ENCODE data around the gene TGFB1I1.
"Not testable (repeated sequence)": the region's sequence is repeated elsewhere in the genome, so short reads cannot be mapped to it uniquely, and the experiment has no call there.

The TGFB1I1 gene

GRCh38 chr16:31471875-31472708 is at the start of gene TGFB1I1:
TGFB1I1 (plus strand) TSS chr16:31472152; CDS start chr16:31472189, 37 bp downstream.
- DNase-seq: no peak

GRCh38 chr16:31423241-31423640 is 48.7 kb upstream of the TGFB1I1 start:
- no peak for DNase-seq

GRCh38 chr16:31423801-31424200 is 48.2 kb upstream of the TGFB1I1 start:
- no peak for DNase-seq

GRCh38 chr16:31427441-31428278 is 44.3 kb upstream of the TGFB1I1 start:
- peak; percentile 68 for DNase-seq

- no peak for DNase-seq
These were observed 43.7 kb upstream of the TGFB1I1 start, which contains the start of gene COX6A2 for GRCh38 chr16:31428279-31428597. COX6A2 (minus strand) TSS chr16:31428360; CDS start chr16:31428325, 35 bp downstream.

GRCh38 chr16:31428638-31429247 is 43.2 kb upstream of the TGFB1I1 start:
- DNase-seq: no peak

- DNase-seq: no peak
These were observed 42.6 kb upstream of the TGFB1I1 start for GRCh38 chr16:31429314-31429713.

GRCh38 chr16:31429796-31430195 is 42.2 kb upstream of the TGFB1I1 start:
- no peak for DNase-seq

- no peak for DNase-seq
These were observed 41.4 kb upstream of the TGFB1I1 start for GRCh38 chr16:31430380-31431052.

- no peak for DNase-seq
These were observed 36.4 kb upstream of the TGFB1I1 start for GRCh38 chr16:31435341-31436220.

GRCh38 chr16:31436221-31437045 is 35.5 kb upstream of the TGFB1I1 start:
- no peak for DNase-seq

- no peak for DNase-seq
These were observed 33.5 kb upstream of the TGFB1I1 start for GRCh38 chr16:31438414-31438813.

GRCh38 chr16:31439023-31439422 is 32.9 kb upstream of the TGFB1I1 start:
- DNase-seq: not testable (repeated sequence)

GRCh38 chr16:31439519-31439918 is 32.4 kb upstream of the TGFB1I1 start:
- no peak for DNase-seq

GRCh38 chr16:31440516-31441184 is 31.3 kb upstream of the TGFB1I1 start:
- no peak for DNase-seq

- DNase-seq: no peak
These were observed 30.0 kb upstream of the TGFB1I1 start for GRCh38 chr16:31441956-31442355.

- DNase-seq: not testable (repeated sequence)
These were observed 26.0 kb upstream of the TGFB1I1 start for GRCh38 chr16:31445931-31446330.

- DNase-seq: no peak
These were observed 20.8 kb upstream of the TGFB1I1 start for GRCh38 chr16:31451201-31451600.

- DNase-seq: no peak
These were observed 20.1 kb upstream of the TGFB1I1 start for GRCh38 chr16:31451681-31452351.

GRCh38 chr16:31452631-31453106 is 19.3 kb upstream of the TGFB1I1 start:
- no peak for DNase-seq
